PC-3 (cell line): Measurements from ENCODE around the gene UGT1A8. TPM values are rescaled to one million over a fixed set of nuclear protein-coding genes. Genes with fewer than 3 reads are reported as not detected.

ENCODE experiments used
- ATAC-seq: fragments of 200-7000 bp; cut with Tn5 transposase; 2 replicates; pipeline ENCODE4 v1.9.1; 2020; ENCODE audit warnings: mild to moderate bottlenecking, moderate library complexity
- BruUV-seq: library from RNA; stranded (reverse); fragments of 400-500 nt; replicated peaks from 2 replicates; lab custom pipeline; 2021; lab: Mats Ljungman, UMichigan
- CTCF ChIA-PET: fragments of 300-600 bp; sonication (Branson Sonifier 250); formaldehyde crosslinking; loops from one replicate; lab custom pipeline; 2022; ENCODE audit warnings: antibody characterized with exemption; lab: Charles Lee
- POLR2A ChIA-PET: fragments of 300-600 bp; sonication (Branson Sonifier 250); formaldehyde crosslinking; loops from one replicate; lab custom pipeline; 2022; ENCODE audit warnings: antibody characterized with exemption; ENCODE audit not compliant: unreplicated experiment; lab: Charles Lee
- DNase-seq: peaks from one replicate; pipeline ENCODE4 v3.0.0-alpha.2; 2015
- H2AFZ ChIP-seq: fragments of 300-600 bp; sonication (generic); 2 replicates; pipeline ENCODE4 v1.6.0; 2016; ENCODE audit warnings: antibody characterized with exemption, low read length
- H3F3A ChIP-seq: fragments of 300-600 bp; sonication (generic); one replicate; pipeline ENCODE4 v1.6.0; 2017; ENCODE audit warnings: antibody characterized with exemption, low read length, control low read depth, mild to moderate bottlenecking; ENCODE audit not compliant: unreplicated experiment
- H3K27ac ChIP-seq: fragments of 300-600 bp; sonication (generic); 2 replicates; pipeline ENCODE4 v1.5.1; 2016; ENCODE audit warnings: mild to moderate bottlenecking, low read length
- H3K27me3 ChIP-seq: fragments of 300-600 bp; sonication (generic); 2 replicates; pipeline ENCODE4 v1.6.1; 2016; ENCODE audit warnings: low read length, mixed read lengths
- H3K36me3 ChIP-seq: fragments of 300-600 bp; sonication (generic); 2 replicates; pipeline ENCODE4 v1.6.1; 2016; ENCODE audit warnings: low read depth, mixed run types, low read length, mixed read lengths
- H3K4me1 ChIP-seq: fragments of 300-600 bp; sonication (generic); 2 replicates; pipeline ENCODE4 v1.5.1; 2016; ENCODE audit warnings: low read length; ENCODE audit not compliant: insufficient read depth
- H3K4me2 ChIP-seq: fragments of 300-600 bp; sonication (generic); 2 replicates; pipeline ENCODE4 v1.6.0; 2016; ENCODE audit warnings: low read length
- H3K4me3 ChIP-seq: fragments of 300-600 bp; sonication (generic); 2 replicates; pipeline ENCODE4 v1.5.1; 2016; ENCODE audit warnings: mild to moderate bottlenecking, low read length, mixed read lengths
- H3K79me2 ChIP-seq: fragments of 300-600 bp; sonication (generic); 2 replicates; pipeline ENCODE4 v1.6.1; 2017; ENCODE audit warnings: low read length, mixed read lengths
- H3K9ac ChIP-seq: fragments of 300-600 bp; sonication (generic); 2 replicates; pipeline ENCODE4 v1.6.0; 2016; ENCODE audit warnings: mild to moderate bottlenecking, low read length
- H3K9me2 ChIP-seq: fragments of 300-600 bp; sonication (generic); replicated peaks from 2 replicates; pipeline ENCODE4 v1.6.1; 2016; ENCODE audit warnings: mixed run types, low read length, mixed read lengths
- H3K9me3 ChIP-seq: fragments of 300-600 bp; sonication (generic); 2 replicates; pipeline ENCODE4 v1.6.1; 2016; ENCODE audit warnings: low read length, mixed read lengths
- H4K20me1 ChIP-seq: fragments of 300-600 bp; sonication (generic); 2 replicates; pipeline ENCODE4 v1.6.1; 2016; ENCODE audit warnings: low read length, mixed read lengths
- CTCF ChIP-seq: fragments of 300-600 bp; sonication (generic); conservative IDR thresholded peaks from 2 replicates; pipeline ENCODE4 v1.5.1; 2017; ENCODE audit warnings: antibody characterized with exemption, low read depth, mild to moderate bottlenecking, low read length
- EZH2 ChIP-seq: fragments of 300-600 bp; sonication (generic); IDR thresholded peaks from one replicate; pipeline ENCODE4 v1.6.1; 2017; ENCODE audit warnings: antibody characterized with exemption, mild to moderate bottlenecking, low read length; ENCODE audit not compliant: unreplicated experiment
- EZH2phosphoT487 ChIP-seq: fragments of 300-600 bp; sonication (generic); IDR thresholded peaks from 2 replicates; pipeline ENCODE4 v1.6.1; 2018; ENCODE audit warnings: mild to moderate bottlenecking, antibody characterized with exemption, low read length, borderline replicate concordance
- intact Hi-C: fragments of 100-400 bp; cut with micrococcal nuclease; formaldehyde crosslinking; loops from 2 replicates; pipeline ENCODE4 v1.9.0; 2023
- total RNA-seq: library from RNA; depleted of rRNA; stranded (reverse); fragments of >200 nt; gene quantifications from 2 replicates; pipeline ENCODE4 v1.2.3, GENCODE V29; 2014

Gene UGT1A8
- total RNA-seq, 1 experiment from 2014 or later = not detected

- ATAC-seq (no peak; the same call in 1 of the 2 replicates), DNase-seq (no peak)
- no peak overlapping the region for H3K9ac ChIP-seq
- no peaks in the 10 kb centered on the region for H3K36me3 ChIP-seq
- H3K27ac ChIP-seq = no peak overlapping the region
- no peaks in the 10 kb centered on the region for H3K9me2 ChIP-seq
- no peaks in the 10 kb centered on the region for H3K9me3 ChIP-seq
- no peaks in the 10 kb centered on the region for H3K27me3 ChIP-seq
- no peak overlapping the region for H3K4me3 ChIP-seq
- no peaks in the 10 kb centered on the region for H3K79me2 ChIP-seq
- no peak overlapping the region for H3K4me2 ChIP-seq
- no peaks in the 10 kb centered on the region for H3K4me1 ChIP-seq
- CTCF ChIA-PET = no interaction called here
- TF ChIP-seq CTCF (no peak), EZH2phosphoT487 (no peak), EZH2 (no peak)
- H3F3A ChIP-seq = no peaks in the 10 kb centered on the region
- no peaks in the 10 kb centered on the region for H4K20me1 ChIP-seq
- POLR2A ChIA-PET = no interaction called here
- H2AFZ ChIP-seq = no peak overlapping the region
- intact Hi-C loops = no loop called here
- BruUV-seq = no TSS peak
Observed at GRCh38 chr2:233817361-233817911, 200.0 kb downstream of the UGT1A8 start.

GRCh38 chr2:233817995-233818638, 200.7 kb downstream of the UGT1A8 start:
- no peak for ATAC-seq
- no peak overlapping the region for H3K4me3 ChIP-seq
- no TSS peak for BruUV-seq
- no peaks in the 10 kb centered on the region for H3K27me3 ChIP-seq
- no peaks in the 10 kb centered on the region for H4K20me1 ChIP-seq
- no peak overlapping the region for H3K4me2 ChIP-seq
- no peaks in the 10 kb centered on the region for H3K9me2 ChIP-seq
- no peak for DNase-seq
- intact Hi-C loops = no loop called here
- POLR2A ChIA-PET = no interaction called here
- no peaks in the 10 kb centered on the region for H3K36me3 ChIP-seq
- TF ChIP-seq CTCF (no peak), EZH2phosphoT487 (no peak), EZH2 (no peak)
- no peaks in the 10 kb centered on the region for H3K9me3 ChIP-seq
- no peak overlapping the region for H3K9ac ChIP-seq
- H3F3A ChIP-seq = no peaks in the 10 kb centered on the region
- no peaks in the 10 kb centered on the region for H3K79me2 ChIP-seq
- H3K4me1 ChIP-seq = no peaks in the 10 kb centered on the region
- CTCF ChIA-PET = no interaction called here
- H3K27ac ChIP-seq = no peak overlapping the region
- no peak overlapping the region for H2AFZ ChIP-seq
